GM12878 (cell line): ENCODE results near the gene MSI2. TPM values are rescaled to one million over a fixed set of nuclear protein-coding genes. Genes with fewer than 3 reads are reported as not detected.

Source experiments
- ATAC-seq: fragments of 200-7000 bp; cut with Tn5 transposase; 3 replicates; pipeline ENCODE4 v1.9.1; 2020; ENCODE audit warnings: mild to moderate bottlenecking, moderate library complexity
- BruUV-seq: library from RNA; stranded (reverse); fragments of 400-500 nt; replicated peaks from 2 replicates; lab custom pipeline; 2021; lab: Mats Ljungman, UMichigan
- CTCF ChIA-PET: fragments of 300-600 bp; sonication (Branson Sonifier 250); formaldehyde crosslinking; extraction: SDS; loops from one replicate; lab custom pipeline; 2021; ENCODE audit warnings: inconsistent platforms; lab: Yijun Ruan, JAX
- POLR2A ChIA-PET: fragments of 350-600 bp; formaldehyde crosslinking; extraction: SDS; loops from one replicate; lab custom pipeline; 2021; ENCODE audit warnings: inconsistent platforms; lab: Charles Lee
- RAD21 ChIA-PET: fragments of 300-600 bp; sonication (Branson Sonifier 250); formaldehyde crosslinking; loops from one replicate; lab custom pipeline; 2023; ENCODE audit warnings: antibody characterized with exemption; ENCODE audit not compliant: unreplicated experiment; lab: Charles Lee
- SMC1A ChIA-PET: fragments of 300-600 bp; sonication (Branson Sonifier 250); formaldehyde crosslinking; loops from one replicate; lab custom pipeline; 2023; ENCODE audit not compliant: unreplicated experiment, uncharacterized antibody; lab: Charles Lee
- DNase-seq: peaks from one replicate; pipeline ENCODE4 v3.0.0-alpha.2; 2011; ENCODE audit warnings: low read depth, low spot score
- FAIRE-seq: peaks from 3 replicates; lab custom pipeline; 2011; peaks lifted over from hg19 to GRCh38; lab: Jason Lieb, UNC
- H2AFZ ChIP-seq: 2 replicates; pipeline ENCODE4 v1.6.0; 2011; ENCODE audit warnings: low read depth, low read length, control low read depth; ENCODE audit not compliant: control insufficient read depth
- H3K27ac ChIP-seq: 2 replicates; pipeline ENCODE4 v1.5.1; 2011; ENCODE audit warnings: control low read depth; ENCODE audit not compliant: control insufficient read depth, insufficient read depth
- H3K27me3 ChIP-seq, 2 experiments: replicated peaks in 1 of 2; 2 replicates each; pipeline versions ENCODE4 v1.6.0 to v1.6.1; 2011; ENCODE audit warnings: low read length in 1 of 2; ENCODE audit not compliant: control insufficient read depth in 2 of 2, insufficient read depth in 2 of 2
- H3K36me3 ChIP-seq, 2 experiments: 2 replicates each; pipeline ENCODE4 v1.5.1; 2011; ENCODE audit warnings: low read length in 1 of 2; ENCODE audit not compliant: control insufficient read depth in 2 of 2, insufficient read depth in 2 of 2
- H3K4me1 ChIP-seq: 2 replicates; pipeline ENCODE4 v1.6.1; 2011; ENCODE audit warnings: mild to moderate bottlenecking, low read length, moderate library complexity, mixed read lengths; ENCODE audit not compliant: control insufficient read depth, insufficient read depth
- H3K4me2 ChIP-seq: 2 replicates; pipeline ENCODE4 v1.6.0; 2011; ENCODE audit warnings: control low read depth; ENCODE audit not compliant: control insufficient read depth, insufficient read depth
- H3K4me3 ChIP-seq: fragments of 200-600 bp; sonication (generic); 2 replicates; pipeline ENCODE4 v1.5.1; 2016
- H3K79me2 ChIP-seq: 2 replicates; pipeline ENCODE4 v1.6.0; 2011; ENCODE audit warnings: low read length; ENCODE audit not compliant: control insufficient read depth, insufficient read depth
- H3K9ac ChIP-seq: 2 replicates; pipeline ENCODE4 v1.8.0; 2011; ENCODE audit warnings: low read length, control low read depth, mixed read lengths; ENCODE audit not compliant: control insufficient read depth, insufficient read depth
- H3K9me3 ChIP-seq: replicated peaks from 3 replicates; pipeline ENCODE4 v1.5.1; 2011; ENCODE audit warnings: mild to moderate bottlenecking, low read length; ENCODE audit not compliant: control insufficient read depth, insufficient read depth
- H4K20me1 ChIP-seq: 2 replicates; pipeline ENCODE4 v1.6.0; 2011; ENCODE audit not compliant: control insufficient read depth, insufficient read depth
- HCFC1 ChIP-seq: fragments of 150-350 bp; IDR thresholded peaks from 2 replicates; pipeline ENCODE4 v1.6.1; 2014; ENCODE audit warnings: low read length
- HDAC2 ChIP-seq: fragments of 200-600 bp; sonication (generic); IDR thresholded peaks from 2 replicates; pipeline ENCODE4 v1.6.1; 2017
- JUNB ChIP-seq: IDR thresholded peaks from 2 replicates; pipeline ENCODE4 v1.6.1; 2016; ENCODE audit warnings: antibody characterized with exemption, mild to moderate bottlenecking
- JUND ChIP-seq: IDR thresholded peaks from 2 replicates; pipeline ENCODE4 v1.6.1; 2012; ENCODE audit warnings: low read depth, mild to moderate bottlenecking, low read length, improper control_type of control experiment, moderate library complexity
- LARP7 ChIP-seq: fragments of 450-650 bp; IDR thresholded peaks from 2 replicates; pipeline ENCODE4 v1.6.1; 2017; ENCODE audit warnings: mild to moderate bottlenecking
- NRF1 ChIP-seq: conservative IDR thresholded peaks from 2 replicates; pipeline ENCODE4 v1.6.1; 2011; ENCODE audit warnings: mild to moderate bottlenecking, low read depth, low read length, improper control_type of control experiment
- SIX5 ChIP-seq: IDR thresholded peaks from 2 replicates; pipeline ENCODE4 v1.6.1; 2011; ENCODE audit warnings: mild to moderate bottlenecking, low read depth, low read length, moderate library complexity; ENCODE audit not compliant: severe bottlenecking
- ZNF24 ChIP-seq: fragments of 450-650 bp; IDR thresholded peaks from 2 replicates; pipeline ENCODE4 v1.6.1; 2017; ENCODE audit warnings: antibody characterized with exemption, mild to moderate bottlenecking
- ZZZ3 ChIP-seq: IDR thresholded peaks from 2 replicates; pipeline ENCODE4 v1.6.1; 2011; ENCODE audit warnings: low read depth; ENCODE audit not compliant: control insufficient read depth, insufficient read length
- WGBS: methylation state at CpG from one replicate; pipeline ENCODE4 v1.1.6; 2016; ENCODE audit warnings: low lambda C conversion rate; ENCODE audit not compliant: insufficient replicate concordance, insufficient coverage; ENCODE audit errors: missing lambda C conversion rate; 5-methylcytosine and 5-hydroxymethylcytosine counted together
- in situ Hi-C: fragments of 300-500 bp; cut with MboI; formaldehyde crosslinking; loops from 9 replicates; pipeline ENCODE4 v1.14.3; 2018; ENCODE audit warnings: mixed read lengths
- intact Hi-C: fragments of 100-400 bp; cut with micrococcal nuclease; formaldehyde crosslinking; loops from one replicate; pipeline ENCODE4 v1.14.2; 2022; ENCODE audit not compliant: unreplicated experiment
- polyA plus RNA-seq, 11 experiments: library from polyadenylated mRNA; depleted of rRNA in 4 of 11; unstranded in 6 of 11; stranded (reverse) in 5 of 11; fragments of >200 nt; fragmentation: Nextera tagmentation in 4 of 11; fragmentation: Illumina TruSeq in 1 of 11; extraction: Ambion mirVana in 4 of 11; extraction: Trizol in 1 of 11; gene quantifications; 1 replicate in 1 of 11; 2 replicates in 10 of 11; pipeline versions ENCODE4 v1.2.1 to v1.2.3, GENCODE V29; 2011 to 2016; ENCODE audit warnings: inconsistent platforms in 2 of 11, missing spikeins in 2 of 11, low read depth in 1 of 11
- total RNA-seq, 4 experiments: library from RNA; depleted of rRNA in 3 of 4; stranded (reverse); fragments of >200 nt in 3 of 4; fragmentation: Illumina TruSeq in 1 of 4; extraction: Trizol in 1 of 4; gene quantifications; 2 replicates each; pipeline versions ENCODE4 v1.2.1 to v1.2.3, GENCODE V29; 2013 to 2021

MSI2 gene
- total and polyA plus RNA-seq, 10 of the 15 experiments (the other 5 are each of a cell fraction or from before 2014, with no cell fraction given): 6.1 to 76.1 (median 42.0) TPM

DNA sequence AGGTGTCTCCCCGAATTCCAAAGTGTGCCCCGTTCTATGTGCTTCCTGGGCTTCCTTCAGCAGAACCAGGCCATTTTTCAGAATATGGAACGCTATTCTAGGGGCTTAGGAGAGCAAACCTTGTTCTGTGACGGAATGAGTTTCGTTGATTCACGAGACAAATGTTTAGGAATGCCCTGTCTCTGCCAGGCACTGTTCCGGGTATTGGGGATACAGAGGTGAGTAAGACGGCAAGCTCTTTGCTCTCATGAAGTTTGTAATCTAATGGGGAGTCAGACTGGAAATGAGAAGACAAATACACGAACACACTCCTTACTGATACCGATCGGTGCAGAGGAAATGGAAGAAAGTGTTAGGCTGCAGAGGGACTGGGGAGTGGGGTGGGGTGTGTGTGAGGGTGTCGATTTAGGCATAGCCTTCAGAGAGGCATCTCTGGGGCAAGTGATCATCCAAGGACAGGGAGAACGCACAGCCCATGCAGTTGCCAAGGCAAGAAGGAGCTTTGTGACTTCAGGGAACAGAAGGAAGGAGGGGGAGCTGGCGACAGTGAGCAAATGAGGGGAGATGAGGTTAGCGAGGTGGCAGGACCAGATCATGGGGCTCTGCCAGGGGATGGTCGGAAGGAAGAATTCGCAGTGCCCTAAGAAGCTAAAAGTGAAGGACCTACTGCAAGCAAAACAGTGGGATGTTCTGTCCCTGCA is 189.6 kb downstream of the MSI2 start:
- Histone ChIP-seq H3K79me2 (peaks cover 48% of the 10 kb centered on the region), H3K9ac (no peak overlapping the region), H4K20me1 (no peaks in the 10 kb centered on the region), H3K9me3 (no peaks in the 10 kb centered on the region), H3K27me3 (no peaks in the 10 kb centered on the region), H3K4me3 (no peak overlapping the region), H3K4me2 (peak overlapping the region; percentile 53), H3K27ac (no peak overlapping the region), H2AFZ (no peak overlapping the region), H3K36me3 (peaks cover 2 to 3% of the 10 kb centered on the region in 2 experiments; a peak in 3 of 4 replicates), H3K4me1 (peaks cover 68% of the 10 kb centered on the region)
- DNase-seq: no peak
- CTCF ChIA-PET: interaction anchor here (0.6 to 3.0 kb wide), 7 partner anchors 9 to 226 kb away, joined by 3 to 13 read pairs (median 4); no protein-coding TSS in a partner anchor
- POLR2A ChIA-PET: interaction anchor here (0.8 to 1.5 kb wide), 7 partner anchors 9 to 23 kb away, joined by 3 to 10 read pairs (median 3); no protein-coding TSS in a partner anchor
- no peak for TF ChIP-seq JUND
- no peak for TF ChIP-seq HCFC1
- no peak for TF ChIP-seq HDAC2
- TF ChIP-seq ZZZ3: no peak
- no peak for TF ChIP-seq JUNB
- TF ChIP-seq SIX5: no peak
- TF ChIP-seq ZNF24: no peak
- TF ChIP-seq LARP7: no peak
- TF ChIP-seq NRF1: no peak
- WGBS: 86% methylated on average over 17 of the region's 17 CpGs
- SMC1A ChIA-PET: interaction anchor here (0.9 to 4.9 kb wide), 11 partner anchors 9 to 202 kb away, joined by 3 to 51 read pairs (median 4); no protein-coding TSS in a partner anchor
- TSS peak; percentile 41 for BruUV-seq
- intact Hi-C loops (loop anchor here (10.0 kb wide), 1 partner anchor 271 kb away; no protein-coding TSS in a partner anchor), in situ Hi-C loops (no loop called here)
- RAD21 ChIA-PET: interaction anchor here (1.0 to 4.6 kb wide), 6 partner anchors 9 to 226 kb away, joined by 3 to 30 read pairs (median 4); no protein-coding TSS in a partner anchor
- ATAC-seq: no peak
- FAIRE-seq: no peak
